ENCODE measurements around the gene TRIM3.

TRIM3 gene

DNA sequence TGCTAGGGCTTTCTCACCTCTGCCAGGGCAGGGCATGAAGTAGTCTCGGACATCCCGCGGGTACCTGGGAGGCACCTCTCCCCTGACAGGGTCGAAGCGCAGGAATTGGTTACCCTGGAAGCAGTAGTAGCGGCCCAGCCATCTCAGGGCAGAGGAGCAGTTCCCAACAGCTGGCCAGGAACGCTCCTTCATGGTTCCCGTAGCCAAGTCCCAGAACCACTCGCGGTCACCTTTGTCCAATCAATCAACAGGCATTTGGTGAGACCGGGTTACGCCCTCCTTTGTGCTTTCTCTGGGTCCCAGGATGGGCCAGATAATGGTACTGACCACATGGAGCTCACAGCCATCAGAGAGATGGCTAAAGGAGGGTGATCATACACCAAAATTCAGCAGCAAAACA lies 36.3 kb downstream of the TRIM3 start:
- no peak for DNase-seq

DNA sequence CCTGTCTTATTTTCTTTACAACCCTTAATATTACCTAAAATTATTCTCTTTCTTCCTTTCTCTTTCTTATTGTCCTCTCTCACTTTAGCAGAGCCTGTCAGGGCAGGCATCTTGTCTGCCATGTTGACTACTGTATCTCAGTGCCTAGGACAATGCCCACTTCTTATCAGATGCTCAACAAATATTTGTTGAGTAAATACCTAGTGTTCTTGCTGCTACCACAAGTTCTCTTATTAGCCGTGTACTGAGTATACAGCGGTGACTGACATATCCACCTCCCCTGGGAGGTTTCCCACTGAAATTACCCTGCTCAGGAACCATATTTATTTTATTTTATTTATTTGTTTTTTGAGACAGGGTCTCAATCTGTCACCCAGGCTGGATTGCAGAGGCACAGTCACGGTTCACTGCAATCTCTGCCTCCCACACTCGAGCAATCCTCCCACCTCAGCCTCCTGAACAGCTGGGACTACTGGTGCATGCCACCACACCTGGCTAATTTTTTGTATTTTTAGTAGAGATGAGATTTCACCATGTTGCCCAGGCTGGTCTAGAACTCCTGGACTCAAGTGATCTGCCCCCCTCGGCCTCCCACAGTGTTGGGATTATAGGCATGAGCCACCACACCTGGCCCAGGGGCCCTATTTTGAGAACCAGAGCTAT lies 39.6 kb downstream of the TRIM3 start:
- DNase-seq: no peak

DNA sequence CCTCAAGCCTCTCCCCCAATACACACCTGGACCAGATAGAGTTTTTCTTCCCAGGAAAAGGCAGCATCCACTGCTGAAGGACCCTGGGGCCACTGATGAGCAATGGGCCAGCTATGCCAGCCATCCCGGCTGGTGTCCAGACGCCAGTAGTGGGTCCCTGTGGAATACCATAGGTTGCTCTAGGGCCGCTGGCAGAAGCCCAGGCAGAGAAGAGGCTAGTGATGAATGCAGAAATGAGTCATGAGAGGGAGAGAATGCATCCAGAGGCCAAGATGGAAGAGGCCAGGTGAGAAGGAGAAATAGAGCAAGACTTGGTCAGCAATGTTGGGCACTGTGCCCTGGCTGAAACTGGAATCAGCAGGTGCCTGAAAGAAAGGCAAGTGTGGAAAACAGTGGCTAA lies 41.9 kb downstream of the TRIM3 start:
- no peak for DNase-seq

DNA sequence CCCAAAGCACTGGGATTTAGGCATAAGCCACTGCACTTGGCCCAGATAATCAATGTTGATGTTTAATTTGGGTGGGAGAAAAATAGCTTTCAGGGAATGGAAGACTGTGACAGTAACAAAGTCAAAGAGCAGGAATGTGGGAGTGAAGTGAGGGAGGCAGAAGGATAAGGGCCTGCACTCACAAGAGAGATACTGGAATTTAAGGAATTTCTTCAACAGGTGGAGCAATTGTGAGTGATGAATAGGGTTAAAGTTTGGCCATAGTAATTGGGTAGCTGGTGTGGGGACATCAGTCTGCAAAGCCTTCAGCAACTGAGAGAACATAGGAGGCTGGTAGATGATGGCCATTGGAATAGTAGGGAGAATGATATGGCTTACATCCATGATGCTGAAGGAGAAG lies 46.2 kb downstream of the TRIM3 start:
- no peak for DNase-seq

- DNase-seq: no peak
These were observed 53.1 kb downstream of the TRIM3 start for GRCh38 chr11:6420677-6421076.

DNA sequence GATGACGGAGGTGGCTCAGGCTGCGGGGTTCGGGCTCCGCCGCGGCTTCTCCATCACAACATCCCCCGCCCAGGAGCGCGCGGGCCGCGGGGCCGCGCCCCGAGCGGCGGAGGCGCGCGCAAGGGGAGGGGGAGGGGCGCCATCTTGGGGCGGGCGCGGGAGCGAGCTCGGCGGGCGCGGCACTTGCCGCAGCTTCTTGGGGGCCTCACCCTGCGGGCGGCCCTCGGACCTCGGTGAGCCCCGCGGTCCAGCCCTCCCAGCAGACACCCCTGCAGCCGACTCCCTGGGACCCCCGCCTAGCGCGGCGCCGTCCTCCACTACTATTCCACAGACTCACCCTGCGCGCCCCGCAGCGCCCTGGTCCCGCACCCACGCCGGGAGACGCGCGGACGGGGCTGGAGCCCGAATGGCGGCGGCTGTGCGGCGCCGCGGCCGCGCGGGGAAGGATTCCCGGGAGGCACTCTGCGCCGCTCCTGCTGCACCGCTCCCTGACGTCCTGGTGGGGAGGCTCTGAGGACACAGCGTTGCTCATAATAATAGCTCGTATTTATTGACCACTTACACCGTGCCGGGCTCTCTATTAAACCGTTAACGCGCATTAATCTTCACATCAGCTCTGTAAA lies 54.6 kb downstream of the TRIM3 start, which contains the start of gene APBB1:
Gene APBB1, minus strand, starts transcription at position 86 of the 623 bp plus-strand sequence. CDS start 7,747 bp downstream, outside the sequence.
- peak; percentile 40 for DNase-seq

DNA sequence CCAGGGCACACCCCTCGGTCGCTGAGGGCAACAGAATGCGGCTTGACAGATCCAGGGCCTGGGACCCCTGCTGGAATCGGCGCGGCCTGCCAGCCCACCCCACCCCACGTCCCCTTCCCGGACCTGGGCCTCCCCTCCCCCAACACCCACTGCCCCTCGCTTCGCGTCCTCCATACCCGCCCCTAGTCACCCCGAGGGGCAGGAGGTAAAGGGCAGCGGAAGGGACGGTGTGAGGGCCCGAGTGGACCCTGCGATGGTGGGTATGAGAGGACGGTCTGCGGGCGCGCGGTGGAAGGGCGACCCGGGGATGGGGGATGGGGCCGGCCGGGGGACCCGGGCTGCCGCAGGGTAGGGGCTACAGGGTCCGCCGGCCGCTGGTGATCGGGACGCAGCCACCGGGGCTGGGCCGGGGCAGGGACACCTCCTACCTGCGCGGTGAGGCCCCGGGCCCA lies 55.2 kb downstream of the TRIM3 start:
- no peak for DNase-seq

GRCh38 chr11:6417907-6418556 lies 55.7 kb downstream of the TRIM3 start:
- no peak for DNase-seq

DNA sequence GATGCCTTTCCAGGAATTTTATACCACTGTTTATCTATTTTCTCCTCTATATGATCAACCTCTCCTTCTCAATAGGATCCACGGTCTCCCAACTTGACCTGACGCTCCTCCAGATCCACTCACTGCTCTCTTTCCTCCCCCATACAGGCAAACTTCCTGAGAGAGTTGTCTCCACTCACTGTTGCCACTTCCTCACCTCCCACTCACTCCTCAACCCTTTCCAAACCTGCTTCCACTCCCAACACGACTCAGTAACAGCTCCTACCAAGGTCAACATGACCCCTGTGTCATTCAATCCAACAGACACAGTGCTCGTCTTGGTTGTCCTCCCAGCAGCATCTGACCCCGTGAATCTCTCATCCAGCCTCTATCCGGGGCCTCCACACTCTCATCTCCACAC lies 57.9 kb downstream of the TRIM3 start:
- DNase-seq: no peak

DNA sequence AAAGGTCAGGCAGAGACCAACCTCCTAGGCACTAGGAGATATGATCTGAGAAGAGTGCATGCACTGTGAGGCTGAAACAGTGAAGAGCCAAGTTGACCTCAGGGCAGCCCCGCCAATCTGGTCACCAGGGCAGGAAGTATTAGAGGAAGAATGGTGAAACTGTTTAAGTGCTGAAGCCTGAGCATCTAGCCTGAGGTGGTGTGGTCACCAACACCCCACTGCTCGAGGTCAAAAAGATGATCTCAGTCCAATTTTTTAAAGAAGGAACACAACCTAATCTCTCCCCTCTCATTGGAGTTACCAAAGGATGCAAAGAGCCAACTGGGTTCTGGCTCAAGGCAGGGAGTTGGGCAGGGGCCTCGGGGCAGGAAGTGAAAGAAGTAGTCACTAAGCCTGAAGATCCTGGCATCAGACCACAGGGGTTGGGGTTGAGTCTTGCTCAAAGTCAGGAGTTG lies 58.8 kb downstream of the TRIM3 start:
- no peak for DNase-seq

- DNase-seq: no peak
These were observed 59.9 kb downstream of the TRIM3 start for GRCh38 chr11:6413791-6414201.

DNA sequence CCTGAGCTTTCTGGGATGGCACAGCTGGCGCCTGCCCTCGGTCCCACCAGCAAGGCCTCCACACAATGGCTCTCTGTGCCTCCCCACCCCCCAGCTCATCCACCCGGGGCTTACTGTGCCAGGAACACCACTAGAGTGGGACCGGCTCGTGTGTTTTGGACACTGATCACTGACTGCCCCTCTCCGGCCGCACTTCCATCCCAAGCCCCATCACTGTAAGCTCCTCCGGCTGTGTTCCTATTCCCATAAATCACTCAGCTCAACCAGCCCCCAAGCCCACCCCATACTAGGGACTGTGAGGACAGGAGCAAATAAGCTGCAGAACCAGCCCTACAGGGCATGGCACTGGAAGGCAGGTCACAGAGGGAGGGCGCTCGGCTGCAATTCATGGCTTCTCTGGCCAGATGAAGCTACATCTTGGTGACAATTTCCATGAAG lies 62.1 kb downstream of the TRIM3 start:
- DNase-seq: no peak

DNA sequence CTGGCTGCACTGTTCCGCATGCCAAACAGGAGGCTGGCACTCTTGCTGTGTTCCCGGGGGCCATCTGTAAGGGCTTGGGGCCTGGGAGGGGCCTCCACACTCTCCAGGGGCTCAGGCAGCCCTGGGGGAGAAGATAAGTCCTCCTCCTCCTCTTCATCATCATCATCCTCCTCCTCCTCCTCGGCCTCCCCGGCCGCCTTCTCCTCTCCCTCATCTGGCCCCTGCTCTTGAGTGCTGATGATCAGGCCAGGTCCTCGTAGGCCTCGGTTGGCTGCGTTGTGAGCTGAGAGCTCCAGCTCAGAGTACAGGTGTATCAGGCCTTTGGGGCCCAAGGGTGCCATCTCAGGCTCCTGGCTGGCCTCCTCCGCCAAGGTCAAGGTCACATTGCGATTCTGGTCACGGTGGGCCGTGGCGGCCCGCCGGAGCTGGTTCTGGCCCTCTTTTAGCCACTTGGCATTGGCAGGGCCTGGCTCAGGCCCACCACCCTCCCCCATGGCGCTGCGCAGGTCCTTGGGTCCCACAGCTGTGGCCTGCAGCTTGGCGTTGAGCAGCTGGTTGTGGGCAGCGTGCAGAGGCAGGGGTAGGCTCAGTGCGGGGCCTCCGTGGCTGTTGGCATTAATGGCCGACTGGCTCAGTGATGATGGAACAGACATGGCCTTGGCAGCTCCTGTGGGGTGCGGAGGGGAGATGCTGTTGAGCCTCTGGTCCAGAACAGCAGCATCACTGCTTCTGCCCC lies 62.9 kb downstream of the TRIM3 start:
- no peak for DNase-seq

DNA sequence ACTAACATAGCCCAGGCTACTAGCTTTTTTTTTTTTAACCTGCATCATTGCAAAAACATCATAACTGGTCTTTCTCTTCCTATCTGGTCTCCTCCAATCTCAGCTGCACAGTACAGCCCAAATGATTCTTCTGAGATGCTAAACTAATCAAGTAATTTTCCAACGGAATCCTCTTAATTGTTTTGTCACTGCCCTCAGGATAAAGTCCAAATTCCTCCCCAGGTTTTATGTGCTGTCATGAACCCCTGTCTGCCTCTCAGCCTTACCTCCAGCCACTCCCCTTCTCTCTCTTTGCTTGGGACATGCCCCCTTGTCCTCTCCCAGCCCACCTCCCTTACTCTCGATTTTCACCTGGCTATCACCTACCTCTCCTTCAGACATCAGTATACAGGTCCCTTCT lies 67.4 kb downstream of the TRIM3 start:
- DNase-seq: no peak

GRCh38 chr11:6405846-6406245 lies 67.9 kb downstream of the TRIM3 start:
- DNase-seq: no peak

GRCh38 chr11:6405052-6405667 lies 68.6 kb downstream of the TRIM3 start:
- no peak for DNase-seq

GRCh38 chr11:6404342-6405051 lies 69.2 kb downstream of the TRIM3 start:
- no peak for DNase-seq

- no peak for DNase-seq
These were observed 70.2 kb downstream of the TRIM3 start for GRCh38 chr11:6403539-6403938.

GRCh38 chr11:6402561-6402981 lies 71.2 kb downstream of the TRIM3 start:
- DNase-seq: no peak

GRCh38 chr11:6402061-6402470 lies 71.7 kb downstream of the TRIM3 start:
- DNase-seq: no peak

- DNase-seq: no peak
These were observed 72.3 kb downstream of the TRIM3 start for GRCh38 chr11:6401464-6401863.

All from NCI-H2029 (cell line).